ENCODE measurements around the gene TAGAP.

TAGAP gene

GRCh38 chr6:159044899-159045727, at the start of gene TAGAP:
Gene TAGAP (minus strand): TSS chr6:159044991. CDS start chr6:159044146, 845 bp downstream.
- peak; percentile 83 to 86 for ATAC-seq

GRCh38 chr6:159093609-159094443, 49.0 kb upstream of the TAGAP start:
- peak in 1 of 2 donors; percentile 29 for ATAC-seq

GRCh38 chr6:159092631-159093030, 47.8 kb upstream of the TAGAP start:
- no peak for ATAC-seq

GRCh38 chr6:159090530-159091480, 46.0 kb upstream of the TAGAP start:
- no peak for ATAC-seq

GRCh38 chr6:159089909-159090308, 45.1 kb upstream of the TAGAP start:
- ATAC-seq, result no peak

GRCh38 chr6:159089443-159089842, 44.7 kb upstream of the TAGAP start:
- ATAC-seq, result no peak

- ATAC-seq, result no peak
Measured at GRCh38 chr6:159086033-159086618, 41.3 kb upstream of the TAGAP start.

GRCh38 chr6:159085396-159085895, 40.7 kb upstream of the TAGAP start:
- ATAC-seq, result no peak

GRCh38 chr6:159084493-159085091, 39.8 kb upstream of the TAGAP start:
- ATAC-seq, result no peak

GRCh38 chr6:159083146-159083545, 38.4 kb upstream of the TAGAP start:
- ATAC-seq, result no peak

- ATAC-seq, result no peak
Measured at GRCh38 chr6:159082039-159082815, 37.4 kb upstream of the TAGAP start.

GRCh38 chr6:159080217-159080976, 35.6 kb upstream of the TAGAP start:
- ATAC-seq, result peak; percentile 60 to 68

GRCh38 chr6:159079367-159079766, 34.6 kb upstream of the TAGAP start:
- no peak for ATAC-seq

GRCh38 chr6:159077123-159077522, 32.3 kb upstream of the TAGAP start:
- peak; percentile 82 to 83 for ATAC-seq

GRCh38 chr6:159075506-159076228, 30.9 kb upstream of the TAGAP start:
- ATAC-seq, result no peak

- ATAC-seq, result no peak
Measured at GRCh38 chr6:159074876-159075275, 30.1 kb upstream of the TAGAP start.

- ATAC-seq, result no peak
Measured at GRCh38 chr6:159074120-159074684, 29.4 kb upstream of the TAGAP start.

- peak in 1 of 2 donors; percentile 28 for ATAC-seq
Measured at GRCh38 chr6:159071843-159072769, 27.3 kb upstream of the TAGAP start.
